Cardiac muscle cell (in vitro differentiated cells and primary cell): Measurements from ENCODE around the gene CHSY1. TPM values are rescaled to one million over a fixed set of nuclear protein-coding genes. Genes with fewer than 3 reads are reported as not detected.
A peak's percentile ranks its signal among the peaks of the same experiment; 100 is the strongest.

Experiments used
- DNase-seq, 2 donors: peaks; one replicate each; pipeline versions ENCODE4 v3.0.0 to v3.0.0-alpha.2; 2010 to 2017; ENCODE audit warnings: low read depth in 1 of 2, low spot score in 1 of 2
- H3K27ac ChIP-seq: fragments of 200-600 bp; sonication (generic); 2 replicates; pipeline ENCODE4 v1.5.1; 2016
- H3K27me3 ChIP-seq: fragments of 200-600 bp; sonication (generic); 2 replicates; pipeline ENCODE4 v1.6.0; 2016; ENCODE audit warnings: control low read depth
- H3K36me3 ChIP-seq: fragments of 200-600 bp; sonication (generic); 2 replicates; pipeline ENCODE4 v1.5.1; 2016; ENCODE audit warnings: control low read depth
- H3K4me1 ChIP-seq: fragments of 200-600 bp; sonication (generic); 2 replicates; pipeline ENCODE4 v1.8.1; 2017; ENCODE audit warnings: low read depth, mild to moderate bottlenecking, mixed run types
- H3K4me3 ChIP-seq: fragments of 200-600 bp; sonication (generic); 2 replicates; pipeline ENCODE4 v1.5.1; 2016; ENCODE audit warnings: mild to moderate bottlenecking
- H3K9me3 ChIP-seq: fragments of 200-600 bp; sonication (generic); 2 replicates; pipeline ENCODE4 v1.5.1; 2017; ENCODE audit warnings: low read depth, mild to moderate bottlenecking, control low read depth
- CTCF ChIP-seq: IDR thresholded peaks from 2 replicates; pipeline ENCODE4 v1.5.1; 2012; ENCODE audit warnings: low read depth, mild to moderate bottlenecking, low read length
- polyA plus RNA-seq: library from polyadenylated mRNA; unstranded; fragments of >200 nt; fragmentation: Nextera tagmentation; extraction: Ambion mirVana; gene quantifications from 2 replicates; pipeline ENCODE4 v1.2.1, GENCODE V29; 2016
- total RNA-seq: library from RNA; depleted of rRNA; stranded (reverse); fragments of >200 nt; gene quantifications from 2 replicates; pipeline ENCODE4 v1.2.3, GENCODE V29; 2016

CHSY1 gene
- total and polyA plus RNA-seq, 2 experiments from 2014 or later = 30.3 to 33.4 TPM

GRCh38 chr15:101177866-101178265 lies 74.0 kb downstream of the CHSY1 start:
- H3K27ac ChIP-seq = no peak overlapping the region
- no peaks in the 10 kb centered on the region for H3K27me3 ChIP-seq
- no peak overlapping the region for H3K4me3 ChIP-seq
- no peak for DNase-seq
- TF ChIP-seq CTCF = no peak
- no peaks in the 10 kb centered on the region for H3K9me3 ChIP-seq
- H3K4me1 ChIP-seq = peaks cover 18% of the 10 kb centered on the region
- peaks cover 12% of the 10 kb centered on the region for H3K36me3 ChIP-seq

DNA sequence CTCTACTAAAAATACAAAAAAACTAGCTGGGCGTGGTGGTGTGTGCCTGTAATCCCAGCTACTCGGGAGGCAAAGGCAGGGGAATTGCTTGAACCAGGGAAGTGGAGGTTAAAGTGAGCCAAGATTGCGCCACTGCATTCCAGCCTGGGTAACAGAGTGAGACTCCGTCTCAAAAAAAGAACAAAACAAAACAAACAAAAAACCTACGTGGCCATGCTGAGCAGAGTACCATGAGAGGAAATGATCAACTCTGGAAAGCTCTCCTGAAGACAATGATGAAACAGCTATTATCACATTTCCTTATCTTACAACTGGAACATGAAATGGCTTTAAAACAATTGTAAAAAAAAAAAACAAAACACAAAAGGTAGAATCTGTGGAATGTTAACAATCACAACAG lies 75.2 kb downstream of the CHSY1 start:
- Histone ChIP-seq H3K36me3 (peaks cover 12% of the 10 kb centered on the region), H3K9me3 (no peaks in the 10 kb centered on the region), H3K4me1 (peaks cover 18% of the 10 kb centered on the region), H3K27me3 (no peaks in the 10 kb centered on the region), H3K27ac (no peak overlapping the region), H3K4me3 (no peak overlapping the region)
- peak in 1 of 2 donors; percentile 81 for DNase-seq
- TF ChIP-seq CTCF = no peak

DNA sequence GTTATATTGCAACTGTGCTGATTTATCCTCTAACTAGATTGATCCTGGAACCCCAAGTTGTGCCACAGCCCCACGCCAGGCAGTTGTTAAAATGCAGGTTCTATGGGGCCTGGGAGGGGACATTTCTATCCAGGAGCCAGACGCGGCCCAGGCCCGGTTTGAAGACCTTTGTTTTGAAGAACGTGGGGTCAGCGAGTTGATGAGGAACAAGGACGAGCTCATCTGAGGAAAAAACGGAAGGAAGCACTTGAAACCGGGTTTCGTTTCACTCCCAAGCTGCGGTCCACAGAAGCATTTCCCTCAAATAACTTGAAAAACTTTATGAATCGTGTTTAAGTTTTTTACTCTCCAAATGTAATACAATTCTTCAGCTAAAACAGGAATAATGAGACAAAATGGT lies 76.4 kb downstream of the CHSY1 start:
- H3K36me3 ChIP-seq = peaks cover 12% of the 10 kb centered on the region
- no peak for DNase-seq
- TF ChIP-seq CTCF = no peak
- no peaks in the 10 kb centered on the region for H3K27me3 ChIP-seq
- no peak overlapping the region for H3K27ac ChIP-seq
- no peak overlapping the region for H3K4me3 ChIP-seq
- peaks cover 11% of the 10 kb centered on the region for H3K4me1 ChIP-seq
- no peaks in the 10 kb centered on the region for H3K9me3 ChIP-seq

DNA sequence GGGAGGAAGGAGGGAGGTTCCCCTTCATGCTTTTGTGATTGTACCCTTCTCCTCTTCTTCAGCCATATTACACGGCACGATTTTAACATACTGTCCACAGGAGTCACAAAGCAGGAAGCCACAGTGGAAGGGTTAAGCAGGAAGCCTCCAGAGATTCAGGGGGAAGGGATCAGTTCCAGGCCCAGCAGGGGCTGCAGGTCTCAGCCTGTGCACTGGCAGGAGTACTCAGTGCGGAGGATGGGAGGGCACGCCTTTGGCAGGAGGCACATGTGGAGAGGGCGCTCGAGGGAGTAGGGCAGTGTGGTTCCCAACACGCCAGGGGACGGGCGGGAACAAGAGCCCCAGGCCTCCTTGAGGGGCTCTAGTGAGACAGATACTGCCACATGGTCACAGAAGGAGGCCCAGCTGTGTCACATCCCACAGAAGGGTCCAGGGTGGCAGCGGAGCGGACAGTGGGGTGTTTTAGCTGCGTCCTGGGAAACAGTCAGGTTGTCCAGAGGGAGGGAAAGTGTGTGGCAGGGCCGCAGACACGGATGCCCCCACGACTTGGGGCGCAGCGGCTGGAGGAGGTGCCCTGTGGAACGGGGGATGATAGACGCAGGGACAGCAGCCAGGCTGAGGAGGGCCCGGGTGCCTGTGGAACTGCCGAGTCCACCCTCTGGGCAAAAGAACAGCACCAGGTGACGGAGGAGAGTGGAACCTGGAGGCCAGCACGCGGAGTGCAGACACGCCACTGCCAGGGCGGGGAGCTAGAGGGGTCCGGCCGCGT lies 77.5 kb downstream of the CHSY1 start:
- no peak for DNase-seq
- H3K4me3 ChIP-seq = no peak overlapping the region
- H3K9me3 ChIP-seq = no peaks in the 10 kb centered on the region
- H3K27ac ChIP-seq = peak overlapping the region; percentile 52
- peaks cover 12% of the 10 kb centered on the region for H3K36me3 ChIP-seq
- H3K27me3 ChIP-seq = no peaks in the 10 kb centered on the region
- peaks cover 6% of the 10 kb centered on the region for H3K4me1 ChIP-seq
- TF ChIP-seq CTCF = no peak

DNA sequence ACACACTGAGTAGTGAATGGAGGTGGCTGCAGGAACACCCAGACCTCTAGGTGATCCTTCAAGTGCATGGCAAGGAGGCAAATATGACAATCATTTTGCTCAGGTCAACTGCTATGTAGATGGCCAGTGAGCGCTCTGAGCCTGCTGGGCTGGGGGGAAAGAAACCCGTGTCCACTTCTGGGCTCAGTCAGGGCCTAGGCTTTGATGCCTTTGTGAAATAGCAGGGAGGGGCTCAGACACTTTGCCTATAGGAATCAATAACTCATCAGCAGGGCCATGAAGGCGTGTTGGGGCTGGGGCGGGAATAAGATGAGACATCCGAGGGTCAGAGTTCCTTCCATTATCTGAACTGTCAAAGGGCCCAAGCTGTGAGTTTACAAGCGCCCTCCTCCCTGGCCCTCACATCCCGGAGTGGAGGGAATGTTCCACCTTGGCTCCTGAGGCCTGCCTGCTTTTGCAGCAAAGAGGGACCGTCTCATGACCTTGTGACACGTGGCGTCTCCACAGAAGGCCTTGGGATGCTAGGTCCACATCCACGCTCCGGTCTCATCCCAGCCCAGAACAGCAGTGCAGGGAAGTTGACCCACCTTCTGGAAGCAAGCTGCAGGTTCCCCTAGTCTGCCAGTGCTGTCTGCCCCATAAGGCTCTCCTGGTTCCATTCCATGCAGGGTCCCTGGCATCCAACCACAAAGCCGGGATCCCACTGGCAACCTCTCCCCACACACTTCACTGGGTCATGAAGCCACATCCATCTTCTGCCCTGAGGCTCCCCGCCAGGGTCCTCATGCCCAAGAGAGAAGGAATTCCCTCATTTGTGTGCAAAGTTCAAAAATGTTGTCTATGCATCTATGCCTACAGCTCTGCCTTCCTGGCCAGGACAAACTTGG lies 78.4 kb downstream of the CHSY1 start:
- Histone ChIP-seq H3K4me3 (no peak overlapping the region), H3K9me3 (no peaks in the 10 kb centered on the region), H3K4me1 (peaks cover 6% of the 10 kb centered on the region), H3K27ac (peak overlapping the region; percentile 52), H3K27me3 (no peaks in the 10 kb centered on the region), H3K36me3 (peaks cover 11% of the 10 kb centered on the region)
- DNase-seq = no peak
- TF ChIP-seq CTCF = no peak
